ENCODE results near the gene TPCN2.

DNA sequence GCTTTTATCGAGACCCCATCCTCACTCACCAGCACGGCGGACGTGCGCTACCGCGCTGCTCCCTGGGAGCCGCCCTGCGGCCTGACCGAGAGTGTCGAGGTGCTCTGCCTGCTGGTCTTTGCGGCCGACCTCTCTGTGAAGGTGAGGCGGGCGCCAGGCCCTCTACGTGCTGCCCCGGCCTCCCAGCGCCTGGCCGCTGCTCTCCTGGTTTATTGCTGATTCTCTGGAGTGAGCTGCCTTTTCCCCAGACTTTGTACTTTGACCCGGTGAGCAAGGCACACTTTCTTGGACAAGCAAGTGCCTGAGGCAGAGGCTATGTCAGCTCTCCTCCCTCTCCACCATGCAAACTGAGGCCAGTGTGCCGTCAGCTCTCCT is 6.5 kb downstream of the TPCN2 start:
- TF ChIP-seq CTCF (IDR thresholded peaks at IDR 0.05; ENCODE audit: borderline replicate concordance, extremely low read depth, low read length, poor library complexity, severe bottlenecking) (no peak), EZH2 (IDR thresholded peaks at IDR 0.05; ENCODE audit: borderline replicate concordance, low read depth, low read length, severe bottlenecking) (no peak)

Measured in DND-41 (cell line).